HG02763 (cell line): ENCODE data around the gene TFPI.
A peak's percentile ranks its signal among the peaks of the same experiment; 100 is the strongest.

Source experiments
- ATAC-seq: cut with Tn5 transposase; IDR thresholded peaks from one replicate; pipeline ENCODE4 v1.9.1; 2021; ENCODE audit warnings: mild to moderate bottlenecking, moderate library complexity; ENCODE audit not compliant: unreplicated experiment

The TFPI gene

DNA sequence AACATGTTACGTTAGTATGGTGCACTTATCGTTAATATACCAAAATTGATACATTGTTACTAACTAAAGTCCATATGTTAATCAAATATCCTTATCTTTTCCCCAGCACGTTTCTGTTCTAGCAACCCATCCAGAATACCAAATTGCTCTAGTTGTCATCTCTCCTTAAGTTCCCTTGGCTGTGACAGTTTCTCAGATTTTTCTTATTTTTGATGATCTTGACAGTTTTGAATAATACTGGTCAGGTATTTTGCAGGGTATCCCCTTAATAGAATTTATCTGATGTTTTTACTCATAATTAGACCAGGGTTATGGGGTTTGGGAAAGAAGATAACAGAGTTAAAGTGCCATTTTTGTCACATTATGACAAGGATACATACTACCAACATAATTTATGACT lies 47.8 kb downstream of the TFPI start:
- ATAC-seq, result no peak

- no peak for ATAC-seq
These were observed 49.1 kb downstream of the TFPI start for GRCh38 chr2:187505065-187505672.

- ATAC-seq, result no peak
These were observed 49.8 kb downstream of the TFPI start for GRCh38 chr2:187504312-187504921.

DNA sequence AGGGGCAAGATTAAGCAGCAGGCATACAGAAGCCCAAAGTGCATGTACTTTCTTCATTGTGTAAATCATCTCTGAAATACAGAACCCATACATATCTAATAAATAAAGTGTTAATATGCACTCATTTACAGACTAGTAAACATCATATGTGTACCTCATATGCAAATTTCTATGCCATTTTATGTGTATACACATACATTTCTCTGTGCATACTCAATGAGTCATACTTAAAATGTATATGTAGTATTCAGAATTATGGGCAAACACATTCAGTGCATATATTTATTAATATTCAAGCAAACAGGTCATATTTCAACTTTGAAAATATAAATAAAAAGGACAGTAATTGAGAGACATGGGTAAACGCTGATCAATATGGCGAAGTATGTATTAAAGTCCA lies 50.5 kb downstream of the TFPI start:
- no peak for ATAC-seq

- ATAC-seq, result no peak
These were observed 51.8 kb downstream of the TFPI start for GRCh38 chr2:187502467-187502866.

- ATAC-seq, result no peak
These were observed 53.5 kb downstream of the TFPI start for GRCh38 chr2:187500585-187501359.

GRCh38 chr2:187499941-187500532 lies 54.2 kb downstream of the TFPI start:
- ATAC-seq, result peak; percentile 92

GRCh38 chr2:187497858-187498463 lies 56.3 kb downstream of the TFPI start:
- ATAC-seq, result no peak

- no peak for ATAC-seq
These were observed 57.1 kb downstream of the TFPI start for GRCh38 chr2:187497140-187497539.

GRCh38 chr2:187495324-187495723 lies 58.9 kb downstream of the TFPI start:
- ATAC-seq, result no peak

DNA sequence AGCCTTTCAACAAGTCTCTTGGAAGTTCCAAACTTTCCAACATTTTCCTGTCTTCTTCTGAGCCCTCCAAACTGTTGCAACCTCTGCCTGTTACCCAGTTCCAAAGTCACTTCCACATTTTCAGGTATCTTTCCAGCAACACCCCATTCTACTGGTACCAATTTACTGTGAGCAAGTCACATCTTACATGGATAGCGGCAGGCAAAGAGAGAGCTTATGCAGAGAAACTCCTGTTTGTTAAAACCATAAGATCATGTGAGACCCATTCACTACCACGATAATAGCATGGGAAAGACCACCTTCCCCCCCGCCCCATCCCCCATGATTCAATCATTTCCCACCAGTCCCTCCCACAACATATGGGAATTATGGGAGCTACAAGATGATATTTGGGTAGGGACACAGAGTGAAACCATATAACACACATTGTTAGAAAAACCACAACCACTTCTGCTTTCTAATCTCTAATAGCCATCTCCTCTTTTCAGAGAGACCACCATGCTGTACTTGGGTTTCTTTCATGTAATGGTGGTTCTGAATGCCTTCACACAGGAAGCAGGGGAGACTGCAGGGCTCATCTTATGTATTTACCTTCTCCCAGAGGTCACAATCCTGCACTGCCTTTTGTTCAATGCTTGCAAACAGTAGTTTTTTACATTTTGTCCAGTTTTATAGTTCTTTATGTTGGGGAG lies 60.2 kb downstream of the TFPI start:
- no peak for ATAC-seq

- no peak for ATAC-seq
These were observed 61.1 kb downstream of the TFPI start for GRCh38 chr2:187493180-187493579.

DNA sequence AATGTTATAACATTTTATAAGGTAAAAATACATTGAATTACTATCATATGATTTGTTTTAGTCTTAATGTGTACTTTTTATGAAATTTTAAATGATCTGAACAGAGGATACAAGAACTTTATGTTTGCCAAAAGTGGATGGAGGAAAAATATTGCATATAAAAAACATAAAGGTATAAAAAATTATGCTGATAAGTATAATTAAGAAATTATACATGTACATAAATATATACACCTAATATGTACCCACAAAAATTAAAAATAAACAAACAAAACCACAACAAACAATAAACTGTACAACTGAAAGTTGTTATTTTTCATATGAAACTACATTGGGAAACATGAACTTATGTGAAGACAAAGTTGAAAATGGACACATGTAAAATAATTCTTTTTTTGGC lies 68.0 kb downstream of the TFPI start:
- no peak for ATAC-seq

DNA sequence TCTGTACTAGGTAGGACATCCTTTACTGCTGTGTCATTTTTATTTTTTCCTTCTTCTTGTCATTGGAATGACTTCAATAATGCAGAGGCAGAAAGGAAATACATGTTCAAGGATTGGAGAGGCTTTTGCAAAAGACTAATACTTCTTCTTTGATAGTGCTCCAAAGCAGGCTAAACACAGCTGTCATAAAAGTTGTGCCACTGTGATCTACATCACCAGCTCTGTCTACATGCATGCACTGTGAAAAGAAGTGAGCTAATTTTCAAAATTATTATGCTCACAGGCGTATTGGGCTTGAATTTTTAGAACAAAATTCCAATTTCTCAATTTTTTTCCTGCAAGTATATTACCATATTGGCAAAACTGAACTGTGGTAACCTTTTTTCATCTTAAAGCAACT lies 68.7 kb downstream of the TFPI start:
- no peak for ATAC-seq

DNA sequence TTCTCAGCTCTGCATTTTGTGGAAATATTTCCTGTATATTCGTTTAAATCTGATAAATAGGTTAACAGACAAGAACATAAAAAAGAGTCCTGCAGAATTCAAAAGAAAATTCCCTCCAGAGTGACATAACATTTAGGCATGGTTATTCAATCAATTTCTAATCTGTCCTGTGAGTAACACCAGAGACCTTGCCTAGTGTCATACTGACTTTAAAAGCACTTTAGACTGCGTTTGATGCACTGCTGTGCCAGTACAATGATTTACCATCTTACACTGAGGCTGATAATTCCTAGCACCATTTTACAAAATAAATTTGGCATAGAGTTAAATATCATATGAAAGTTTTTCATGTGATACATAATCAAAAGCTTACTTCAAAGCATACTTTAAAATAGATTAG lies 70.7 kb downstream of the TFPI start:
- ATAC-seq, result no peak

DNA sequence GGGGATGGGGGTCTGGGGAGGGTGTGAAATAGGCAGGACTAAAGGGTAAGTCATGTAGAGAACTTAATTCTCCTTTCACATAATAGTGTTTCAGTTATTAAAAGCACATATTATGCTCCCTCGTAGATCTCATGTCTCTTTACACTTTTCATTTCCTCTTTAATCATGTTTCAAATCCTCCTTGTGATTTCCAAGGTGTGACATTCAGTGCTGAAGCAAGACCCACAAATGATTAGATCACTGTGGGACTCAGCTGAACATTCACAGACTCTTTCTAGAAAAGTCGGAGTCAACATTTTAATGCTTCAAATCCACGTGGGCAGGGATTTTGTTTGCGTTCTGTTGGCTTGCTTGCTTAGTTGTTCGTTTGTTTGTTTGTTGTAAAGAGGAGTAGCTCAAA lies 71.4 kb downstream of the TFPI start:
- ATAC-seq, result no peak

GRCh38 chr2:187481543-187481942 lies 72.7 kb downstream of the TFPI start:
- no peak for ATAC-seq

- no peak for ATAC-seq
These were observed 75.5 kb downstream of the TFPI start for GRCh38 chr2:187478719-187479118.

DNA sequence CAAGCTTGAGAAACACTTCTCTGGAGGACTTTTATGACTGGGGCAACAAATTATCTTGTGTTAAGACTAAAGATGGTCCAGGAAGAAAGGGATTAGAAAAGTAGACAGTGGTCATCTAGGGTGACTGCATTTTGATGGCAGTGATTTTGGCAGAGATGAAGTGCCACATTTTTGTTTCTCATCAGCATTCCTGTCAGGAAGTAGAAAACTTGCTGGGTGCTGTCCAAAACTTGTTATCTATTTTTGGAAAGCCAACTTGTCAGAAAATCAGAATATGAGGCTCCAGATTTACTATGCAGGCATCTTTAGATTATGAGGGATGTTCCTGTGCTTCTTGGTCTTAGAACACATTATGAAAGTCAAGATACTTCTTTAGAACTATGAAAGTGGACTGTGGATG lies 77.2 kb downstream of the TFPI start:
- no peak for ATAC-seq

- no peak for ATAC-seq
These were observed 78.6 kb downstream of the TFPI start for GRCh38 chr2:187475499-187476248.
